GM21528 (cell line): ENCODE results near the gene MARCHF10.

Experiments
- ATAC-seq: cut with Tn5 transposase; IDR thresholded peaks from one replicate; pipeline ENCODE4 v1.9.1; 2021; ENCODE audit warnings: mild to moderate bottlenecking, moderate library complexity; ENCODE audit not compliant: unreplicated experiment, low FRiP score

The MARCHF10 gene

DNA sequence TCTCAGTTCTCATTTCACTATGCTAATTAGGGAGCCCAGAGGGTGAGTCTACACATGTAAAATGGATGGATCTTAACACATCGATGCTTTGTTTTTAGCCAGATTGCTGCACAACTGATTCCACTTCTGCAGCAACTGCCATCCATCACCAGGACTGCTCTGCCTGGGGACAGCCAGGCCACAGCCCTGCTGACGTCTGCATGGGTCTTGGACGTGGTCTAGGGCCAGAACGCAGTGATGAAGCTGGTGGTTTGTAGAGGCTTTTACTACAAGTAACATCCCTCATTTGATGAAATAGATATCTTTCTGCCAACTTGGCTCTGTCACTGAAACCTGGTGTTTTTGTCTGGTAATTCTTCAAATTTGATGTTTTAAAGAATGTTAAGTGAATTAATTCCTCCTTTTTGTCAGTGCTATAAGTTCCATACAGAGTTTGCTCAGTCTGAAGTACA, 50.6 kb downstream of the MARCHF10 start:
- ATAC-seq: no peak

DNA sequence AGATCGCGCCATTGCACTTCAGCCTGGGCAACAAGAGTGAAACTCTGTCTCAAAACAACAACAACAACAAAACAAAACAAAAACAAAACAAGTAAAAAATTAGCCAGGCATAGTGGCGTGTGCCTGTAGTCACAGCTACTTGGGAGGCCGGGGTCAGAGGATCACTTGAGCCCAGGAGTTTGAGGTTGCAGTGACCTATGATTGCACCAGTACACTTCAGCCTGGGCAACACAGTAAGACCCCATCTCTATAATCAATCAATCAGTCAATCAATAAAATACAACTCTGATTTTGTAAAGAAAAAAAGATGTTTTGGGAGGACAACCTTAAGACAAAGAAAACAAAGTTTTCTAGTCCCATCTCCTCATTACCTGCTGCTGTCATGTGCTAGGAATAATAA, 51.9 kb downstream of the MARCHF10 start:
- ATAC-seq: no peak

DNA sequence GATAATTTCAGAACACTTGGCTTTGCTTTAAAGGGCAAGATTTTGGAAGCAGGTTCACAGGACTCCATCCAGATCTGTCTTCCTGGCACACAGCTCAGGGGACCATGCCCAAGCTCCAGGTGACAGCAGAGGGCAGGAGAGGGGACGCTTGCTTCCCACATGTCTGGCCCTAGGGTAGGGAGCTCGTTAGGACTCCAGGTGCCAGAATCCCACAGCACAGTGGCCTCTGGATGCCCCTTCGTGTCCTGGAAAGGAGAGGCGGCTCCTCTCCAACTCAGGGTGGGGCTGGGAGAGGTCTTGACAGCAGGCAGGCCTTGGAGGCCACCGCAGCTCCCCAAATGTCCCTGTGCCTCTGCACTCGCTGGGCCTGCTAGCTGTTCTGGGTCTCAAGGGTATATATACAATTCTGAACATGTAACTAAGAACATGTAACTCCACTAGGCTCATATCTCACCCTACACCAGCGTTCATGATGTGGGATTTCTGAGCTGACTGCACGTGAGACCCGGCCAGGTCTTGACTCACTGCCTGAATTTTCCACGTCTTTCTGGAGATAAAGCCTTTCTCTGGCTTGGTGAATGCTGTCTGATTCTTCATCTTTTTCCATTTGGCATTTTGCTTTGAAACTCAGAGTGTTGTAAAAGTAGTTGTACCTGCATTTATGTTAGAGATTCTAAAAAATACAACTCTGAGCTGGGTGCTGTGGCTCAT, 52.8 kb downstream of the MARCHF10 start:
- no peak for ATAC-seq

DNA sequence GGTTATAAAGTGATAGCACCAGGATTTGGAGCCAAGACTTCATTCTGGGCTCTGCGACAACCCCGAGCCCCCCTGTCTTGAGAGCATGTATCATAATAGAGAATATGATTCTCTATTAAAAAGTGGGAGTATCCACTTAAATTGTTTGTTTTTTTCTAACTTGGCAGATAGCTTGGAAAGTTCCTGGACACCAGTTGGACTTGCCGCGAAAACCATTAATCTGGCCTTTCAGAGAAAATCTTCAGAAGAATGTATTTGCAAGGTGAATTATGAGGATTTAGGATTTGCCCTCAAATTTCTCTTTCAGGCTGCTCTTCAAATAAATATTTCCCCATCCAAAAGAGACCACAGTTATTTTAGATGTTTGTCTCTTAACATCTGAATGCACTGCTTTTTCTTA, 53.5 kb downstream of the MARCHF10 start:
- no peak for ATAC-seq

DNA sequence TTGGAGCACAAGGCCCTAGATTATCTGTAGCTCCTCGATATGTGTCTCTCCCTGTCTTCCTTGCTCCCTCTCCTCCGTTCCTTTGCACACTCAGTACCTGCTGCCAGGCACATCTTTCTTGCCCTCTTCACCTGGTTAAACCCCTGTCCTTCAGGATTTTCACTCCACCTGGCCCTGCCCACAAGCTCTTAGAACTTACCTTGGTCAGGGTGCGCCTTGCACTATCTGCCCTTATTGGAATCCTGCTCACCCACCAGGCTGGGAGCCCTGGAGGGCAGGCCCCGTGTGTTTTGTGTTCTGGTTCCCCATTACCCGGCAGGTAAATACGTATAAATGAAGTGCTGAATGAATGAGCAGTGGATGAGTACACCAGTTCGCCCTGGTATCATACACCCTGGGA, 54.6 kb downstream of the MARCHF10 start:
- ATAC-seq: no peak

DNA sequence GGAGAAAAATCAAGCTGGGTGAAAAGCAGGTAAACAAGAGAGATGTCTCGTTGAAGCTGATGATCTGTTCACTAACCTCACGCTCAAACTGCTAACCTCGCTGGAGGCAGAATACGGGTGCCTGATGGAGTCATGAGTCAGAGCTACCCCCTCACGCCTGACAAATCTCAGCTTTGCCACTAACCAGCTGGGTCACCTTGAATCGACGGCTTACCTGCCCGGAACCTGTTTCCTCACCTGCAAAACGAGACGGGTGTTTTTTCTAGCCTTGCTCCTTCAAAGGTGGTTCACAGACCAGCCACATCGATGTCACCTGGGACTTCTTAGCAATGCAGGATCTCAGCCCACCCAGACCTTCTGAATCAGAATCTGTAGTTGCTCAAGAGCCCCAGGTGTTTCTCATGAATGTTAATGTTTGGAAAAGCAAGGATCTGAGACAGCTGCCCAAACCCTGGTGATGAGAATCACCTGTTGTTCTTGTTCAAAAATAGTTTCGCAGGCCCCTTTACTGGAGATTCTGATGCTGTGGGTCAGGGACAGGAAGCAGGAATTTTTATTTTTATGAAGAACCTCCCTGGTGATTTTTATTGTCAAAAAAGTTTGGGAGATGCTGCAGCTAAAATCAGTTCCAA, 56.9 kb downstream of the MARCHF10 start:
- ATAC-seq: no peak

DNA sequence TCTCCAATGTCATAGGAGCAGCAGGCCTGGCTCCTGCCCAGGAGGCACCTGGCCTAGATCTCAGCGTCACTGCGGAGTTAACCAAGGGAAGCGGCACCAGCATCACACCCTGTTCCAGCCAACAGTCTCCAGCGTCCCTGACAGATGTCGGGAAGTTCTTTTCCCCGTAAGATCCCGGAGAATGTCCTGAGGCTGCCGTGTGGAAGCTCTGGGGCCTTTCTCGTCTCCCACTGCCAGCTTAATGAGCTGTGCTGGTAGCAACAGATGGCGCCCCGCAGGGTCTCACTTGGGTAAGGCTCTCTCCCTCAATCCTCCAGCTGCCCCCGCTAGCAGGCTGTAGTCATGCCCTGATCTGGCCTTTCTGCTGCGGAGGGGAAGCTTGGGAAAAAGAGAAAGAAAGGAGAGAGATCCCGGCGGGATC, 57.5 kb downstream of the MARCHF10 start:
- no peak for ATAC-seq

DNA sequence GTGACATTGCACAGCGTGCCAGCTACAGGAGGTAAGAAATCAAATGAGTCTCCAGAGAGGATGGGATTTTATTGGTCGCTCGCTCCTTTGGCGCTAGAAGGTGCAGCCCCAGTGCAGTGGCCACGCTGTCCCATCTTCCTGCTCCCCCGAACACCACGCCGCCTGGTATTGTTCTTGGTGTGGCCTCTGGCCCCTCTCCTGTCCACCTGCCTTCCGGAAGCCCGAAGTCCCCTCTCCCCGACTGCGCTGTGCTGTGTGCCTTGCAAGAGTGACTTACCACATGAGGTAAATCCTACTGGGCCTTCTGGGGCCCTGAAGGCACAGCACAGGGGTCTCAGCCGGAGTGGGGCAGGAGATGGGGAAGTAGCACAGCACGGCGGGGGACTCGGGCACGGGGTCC, 58.2 kb downstream of the MARCHF10 start:
- no peak for ATAC-seq

DNA sequence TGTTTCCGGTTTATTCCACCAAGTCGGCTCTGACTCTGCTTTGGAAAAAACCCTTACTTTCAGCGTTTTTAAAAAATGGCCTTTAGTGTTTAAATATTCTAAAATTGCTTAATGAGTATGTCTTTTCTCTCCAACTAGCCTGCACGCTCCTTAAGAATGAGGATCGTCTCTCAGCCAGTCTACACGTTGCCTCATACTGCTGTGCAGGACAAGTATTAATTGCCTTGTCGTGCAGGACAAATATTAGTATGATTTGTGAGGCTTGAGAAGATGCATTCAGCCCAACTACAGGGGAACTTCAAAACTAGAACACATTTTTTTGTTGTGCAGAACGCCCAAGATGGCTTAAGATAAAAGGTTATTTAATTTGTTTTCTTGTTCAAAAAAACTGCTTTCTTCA, 61.2 kb downstream of the MARCHF10 start:
- ATAC-seq: no peak

DNA sequence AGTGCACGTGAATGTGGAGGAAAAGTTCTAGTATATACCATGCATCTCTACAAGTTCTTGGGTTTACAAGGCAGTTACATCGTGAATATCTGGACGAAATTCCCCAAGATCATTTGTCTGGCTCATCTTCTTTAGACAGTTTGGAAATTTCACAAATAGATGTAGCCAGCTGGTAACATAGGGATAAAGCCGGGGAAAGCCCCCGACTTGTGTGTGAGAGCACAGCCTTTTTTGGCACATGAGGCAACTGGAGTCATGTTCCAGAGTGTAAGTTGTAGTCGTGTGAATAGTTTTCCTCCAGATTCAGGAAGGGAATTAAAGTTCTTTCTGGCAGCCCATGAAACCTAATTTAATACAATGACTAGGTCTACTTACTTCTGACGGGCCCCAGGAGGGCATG, 62.3 kb downstream of the MARCHF10 start:
- ATAC-seq: no peak

DNA sequence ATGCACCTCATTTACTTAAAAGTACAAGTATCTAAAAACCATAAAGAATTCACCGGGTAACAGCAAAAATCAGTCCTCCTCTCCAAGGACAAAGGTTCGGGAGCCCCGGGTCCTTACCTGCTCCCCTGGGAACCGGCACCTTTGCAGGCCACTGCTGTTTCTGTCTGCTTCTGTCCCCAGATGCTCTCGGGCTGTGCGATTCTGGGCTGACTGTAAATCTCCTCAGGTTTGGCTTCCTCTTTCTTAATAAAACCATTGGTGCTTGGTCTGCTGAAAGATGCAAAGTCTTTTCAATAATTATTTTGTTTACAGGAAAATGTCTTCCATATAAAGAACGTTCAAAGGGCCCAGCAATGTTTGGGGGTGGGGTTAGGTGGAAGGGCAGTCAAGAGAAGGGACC, 63.9 kb downstream of the MARCHF10 start:
- no peak for ATAC-seq

DNA sequence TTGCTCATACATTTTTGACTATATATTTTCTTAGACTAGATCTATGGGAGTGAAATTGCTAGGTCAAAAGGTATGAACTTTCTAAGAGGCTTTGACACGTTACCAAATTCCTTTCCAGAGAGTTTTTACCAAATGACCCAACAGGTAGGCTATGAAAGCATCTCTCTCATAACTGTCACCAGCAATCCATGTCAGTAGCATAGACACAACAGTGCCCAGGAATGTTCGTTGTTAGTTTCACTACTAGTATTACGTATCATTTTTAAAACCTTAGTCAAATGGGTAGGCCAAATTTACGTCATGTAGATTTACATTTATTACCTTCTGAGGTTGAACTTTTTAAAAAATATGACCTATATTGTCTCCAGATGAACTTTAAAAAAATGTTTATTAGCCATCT, 66.8 kb downstream of the MARCHF10 start:
- ATAC-seq: no peak

DNA sequence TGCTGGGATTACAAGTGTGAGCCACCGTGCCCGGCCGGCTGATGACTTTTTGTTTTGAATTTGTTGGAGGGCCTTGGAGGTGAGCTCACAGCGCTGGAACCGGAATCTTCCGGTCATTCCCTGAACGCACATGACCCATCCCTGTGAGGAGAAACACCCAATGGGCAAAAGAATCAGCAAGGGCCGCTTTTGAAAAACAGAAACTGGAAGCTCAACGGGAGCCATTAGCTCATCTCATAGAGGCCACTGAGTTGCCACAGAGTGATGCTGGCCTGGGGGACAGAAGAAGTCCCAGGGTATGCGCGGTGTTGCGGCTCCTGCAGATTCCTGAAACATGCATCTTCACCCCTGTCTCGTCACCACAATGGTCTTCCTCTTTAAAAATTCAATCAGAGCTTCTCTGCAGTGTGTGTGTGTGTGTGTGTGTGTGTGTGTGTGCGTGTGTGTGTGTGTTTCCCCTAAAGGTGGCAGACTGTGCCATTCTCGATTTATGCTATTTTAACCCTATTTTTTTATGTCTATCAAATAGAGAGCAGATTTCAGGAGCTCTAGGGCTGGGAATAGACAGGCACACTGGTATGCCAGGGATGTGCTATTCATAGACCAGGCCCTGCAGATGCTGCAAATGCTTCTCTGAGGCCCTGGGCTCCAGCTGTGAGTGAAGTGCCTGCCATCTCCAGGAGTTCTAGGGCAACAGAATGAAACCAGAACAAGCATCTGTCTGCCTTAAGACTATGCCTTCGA, 68.3 kb downstream of the MARCHF10 start:
- no peak for ATAC-seq

DNA sequence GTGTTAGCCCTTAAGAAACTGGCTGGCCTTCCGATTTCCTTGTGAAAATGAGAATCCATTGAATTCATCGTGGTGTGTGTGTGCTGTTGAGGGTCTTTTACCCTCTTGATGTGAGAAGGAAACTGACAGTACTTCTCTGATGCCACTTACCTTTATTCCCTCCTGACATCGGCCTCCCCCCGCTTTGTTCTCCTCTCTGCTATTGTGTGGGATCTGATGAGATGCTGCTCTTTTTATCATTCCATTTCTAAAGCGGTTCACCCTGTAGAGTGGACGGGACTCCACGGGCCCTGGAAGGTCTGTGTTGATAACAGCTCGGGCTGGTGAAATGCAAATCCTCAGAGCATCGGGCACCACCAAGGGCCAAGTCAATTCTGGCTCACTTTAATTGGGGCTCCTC, 69.8 kb downstream of the MARCHF10 start:
- no peak for ATAC-seq

DNA sequence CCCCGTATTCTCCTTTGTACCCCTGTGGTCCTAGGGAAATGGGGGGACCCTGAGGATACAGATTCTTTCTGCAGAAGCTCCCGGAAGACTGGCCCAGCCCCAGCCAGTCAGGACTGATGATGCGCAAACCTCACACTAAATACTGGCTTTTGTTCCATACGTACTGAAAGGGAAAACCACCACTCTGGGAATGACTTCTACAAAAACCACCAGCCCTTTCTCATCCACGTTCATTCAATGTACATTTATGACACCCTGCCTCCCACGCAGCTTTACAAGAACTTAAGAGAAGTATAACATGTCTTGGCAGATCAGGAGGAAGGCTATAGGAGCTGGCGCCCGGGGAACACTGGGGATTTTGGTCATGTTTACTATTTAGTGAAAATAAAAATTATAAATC, 70.6 kb downstream of the MARCHF10 start:
- no peak for ATAC-seq

DNA sequence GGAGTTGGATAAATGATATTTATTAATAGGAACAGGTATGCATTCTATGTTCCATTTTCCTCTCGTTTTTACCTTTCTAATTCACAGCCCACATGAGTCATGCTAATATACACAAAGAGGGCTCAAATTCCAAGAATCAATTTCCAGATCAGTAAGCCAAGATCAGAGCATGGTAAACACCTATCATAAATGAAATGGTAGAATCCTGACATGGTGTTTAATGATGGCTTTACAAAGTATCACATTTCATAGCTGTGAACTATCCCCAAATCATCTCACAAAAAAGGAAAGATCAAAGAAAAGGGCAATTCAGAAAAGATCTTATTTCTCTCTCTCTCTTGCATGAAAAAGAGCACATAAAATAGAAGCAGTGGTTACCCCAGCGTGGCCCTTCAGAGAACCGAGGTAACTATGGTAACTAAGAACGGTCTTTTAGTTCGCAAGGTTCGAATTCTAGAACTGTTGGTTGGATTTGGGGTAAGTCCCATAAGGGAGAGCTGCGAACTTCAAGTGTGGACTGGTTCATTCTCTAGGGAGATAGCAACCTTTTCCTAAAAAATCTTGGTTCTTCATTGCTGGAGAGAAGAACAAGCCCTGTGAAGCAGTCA, 73.0 kb downstream of the MARCHF10 start:
- ATAC-seq: no peak

DNA sequence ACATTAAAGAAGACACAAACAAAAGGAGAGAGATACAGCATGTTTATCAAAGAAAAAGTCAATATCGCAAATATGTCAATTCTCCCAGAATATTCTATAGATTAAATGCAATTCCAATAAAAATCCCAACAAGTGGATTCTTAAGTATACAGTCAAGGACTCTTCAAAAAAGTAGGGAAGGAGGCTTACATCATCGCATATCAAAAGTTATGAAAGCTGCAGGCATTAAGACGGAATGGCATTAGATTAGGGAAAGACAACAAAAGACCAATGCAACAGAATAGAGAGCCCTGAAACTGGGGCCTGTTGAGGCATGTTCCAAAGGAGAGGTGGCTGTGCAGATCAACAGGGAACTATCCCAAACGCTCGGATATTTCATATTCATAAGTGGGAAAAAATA, 76.0 kb downstream of the MARCHF10 start:
- ATAC-seq: no peak

DNA sequence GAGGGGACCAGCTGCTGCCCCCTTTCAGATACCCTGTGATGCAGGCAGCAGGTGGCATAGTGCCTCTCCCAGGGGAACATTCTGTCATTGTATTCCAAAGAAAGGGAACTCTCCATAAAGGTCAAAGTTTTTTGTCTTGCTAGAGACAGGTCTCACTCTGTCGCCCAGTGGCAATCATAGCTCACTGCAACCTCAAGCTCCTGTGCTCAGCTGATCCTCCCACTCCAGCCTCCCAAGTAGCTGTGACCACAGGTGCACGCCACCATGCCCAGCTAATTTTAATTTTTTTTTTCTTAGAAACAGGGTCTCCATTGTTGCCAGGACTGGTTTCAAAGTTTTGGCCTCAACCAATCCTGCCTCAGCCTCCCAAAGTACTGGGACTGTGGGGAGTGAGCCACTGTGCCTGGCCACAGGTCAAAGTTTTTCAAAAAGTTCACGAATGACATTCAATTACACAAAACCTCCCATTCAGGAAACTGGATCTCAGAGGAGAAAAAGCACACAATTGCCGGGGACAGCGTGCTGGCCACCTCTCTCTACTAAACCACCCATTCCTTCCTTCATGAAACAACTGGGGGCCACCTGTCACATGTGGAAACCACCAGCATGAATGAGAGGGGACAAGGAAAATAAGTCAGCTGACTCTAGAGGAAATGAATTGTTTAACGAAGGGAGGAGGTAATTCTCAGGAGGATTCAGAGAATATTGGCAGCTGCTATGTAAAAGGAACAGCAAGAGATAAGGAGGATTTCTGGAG, 80.0 kb downstream of the MARCHF10 start:
- ATAC-seq: no peak

DNA sequence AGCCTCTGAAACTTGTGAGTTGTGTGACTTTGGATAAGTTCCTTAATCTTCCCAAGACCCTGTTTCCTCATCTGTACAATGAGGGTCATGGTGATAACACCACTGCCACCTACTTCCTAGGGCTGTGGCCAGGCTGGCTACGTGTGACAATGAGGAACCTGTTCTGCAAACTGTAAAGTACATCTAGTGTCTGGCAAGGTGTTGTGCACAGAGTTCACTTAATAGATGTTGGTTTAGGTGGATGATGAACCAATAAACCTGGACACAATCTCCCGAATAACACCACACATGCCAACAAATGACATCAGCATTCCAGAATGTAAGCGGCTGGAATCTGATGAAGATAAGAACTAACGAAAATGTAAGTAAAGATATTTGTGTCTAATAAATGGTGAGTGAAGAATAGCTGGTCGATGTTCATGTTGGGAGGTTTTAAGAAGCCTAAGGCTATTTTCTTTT, 82.3 kb downstream of the MARCHF10 start:
- no peak for ATAC-seq

DNA sequence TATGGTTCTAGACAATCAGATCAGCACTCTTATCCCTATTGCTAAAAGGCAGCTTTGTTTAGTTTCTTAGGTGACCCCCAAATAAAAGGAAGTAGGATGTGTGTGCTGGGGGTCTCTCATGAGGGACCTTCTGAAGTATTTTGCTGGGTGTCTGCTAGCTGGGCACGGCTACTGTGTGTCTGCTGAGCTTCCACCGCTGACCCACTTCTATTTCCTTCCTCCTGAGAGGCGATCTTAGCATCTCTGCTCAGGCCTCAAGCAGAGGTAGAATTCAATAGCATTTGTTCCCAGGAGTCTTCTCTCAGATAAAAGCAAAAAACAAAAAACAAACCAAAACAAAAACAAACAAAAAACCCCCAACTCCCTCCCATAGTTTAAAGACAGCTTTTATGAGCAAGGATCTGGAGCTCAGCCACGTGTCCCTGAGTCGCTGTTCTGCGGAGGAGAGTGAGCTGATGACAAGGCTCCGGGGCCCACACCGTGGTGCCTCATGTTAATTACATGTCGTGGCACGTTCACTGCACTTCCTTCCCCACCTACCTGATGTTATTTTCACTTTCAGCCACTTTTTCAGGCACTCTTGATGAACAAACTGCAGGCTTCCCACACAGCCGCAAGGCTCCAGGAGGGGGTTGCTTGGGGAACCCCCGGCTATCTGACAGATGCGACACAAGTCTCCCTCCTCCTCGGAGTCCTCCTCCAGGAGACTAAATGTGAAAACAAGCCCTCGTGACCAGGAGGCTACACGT, 83.5 kb downstream of the MARCHF10 start:
- ATAC-seq: peak; percentile 94
